H1 (cell line): ENCODE measurements around the gene GALNT9. TPM values are rescaled to one million over a fixed set of nuclear protein-coding genes. Genes with fewer than 3 reads are reported as not detected.

ENCODE experiments used
- CTCF ChIA-PET: fragments of 300-600 bp; sonication (Branson Sonifier 250); formaldehyde crosslinking; loops from one replicate; lab custom pipeline; 2021; ENCODE audit not compliant: partially characterized antibody; lab: Charles Lee
- POLR2A ChIA-PET: fragments of 300-600 bp; sonication (Branson Sonifier 250); formaldehyde crosslinking; loops from one replicate; lab custom pipeline; 2021; ENCODE audit warnings: inconsistent platforms; ENCODE audit not compliant: partially characterized antibody; lab: Charles Lee
- DNase-seq, 2 experiments: peaks; one replicate each; pipeline versions ENCODE4 v3.0.0 to v3.0.0-alpha.2; 2010 to 2022; ENCODE audit warnings: low spot score in 2 of 2, low read depth in 1 of 2, mixed read lengths in 1 of 2
- FAIRE-seq: peaks from 2 replicates; lab custom pipeline; 2011; peaks lifted over from hg19 to GRCh38; lab: Jason Lieb, UNC
- H2AFZ ChIP-seq: 2 replicates; pipeline ENCODE4 v1.8.1; 2012; ENCODE audit warnings: low read length, inconsistent platforms
- H2AK5ac ChIP-seq: 2 replicates; pipeline ENCODE4 v1.6.1; 2013; ENCODE audit warnings: low read depth, low read length
- H2BK120ac ChIP-seq: replicated peaks from 2 replicates; pipeline ENCODE3; 2013; ENCODE audit warnings: low read depth, low read length, inconsistent platforms
- H2BK12ac ChIP-seq: 2 replicates; pipeline ENCODE4 v1.6.1; 2013; ENCODE audit warnings: low read depth, low read length
- H2BK15ac ChIP-seq: 2 replicates; pipeline ENCODE4 v1.6.1; 2013; ENCODE audit warnings: low read length
- H2BK20ac ChIP-seq: 2 replicates; pipeline ENCODE4 v1.6.1; 2013; ENCODE audit warnings: low read length
- H2BK5ac ChIP-seq: 2 replicates; pipeline ENCODE4 v1.6.1; 2013; ENCODE audit warnings: low read depth, low read length
- H3K14ac ChIP-seq: 2 replicates; pipeline ENCODE4 v1.6.1; 2013; ENCODE audit warnings: inconsistent platforms; ENCODE audit not compliant: insufficient read length
- H3K18ac ChIP-seq: 2 replicates; pipeline ENCODE4 v1.6.1; 2013; ENCODE audit warnings: low read length; ENCODE audit errors: extremely low read depth
- H3K23ac ChIP-seq: 2 replicates; pipeline ENCODE4 v1.6.1; 2013; ENCODE audit warnings: inconsistent platforms; ENCODE audit not compliant: insufficient read length
- H3K23me2 ChIP-seq: 2 replicates; pipeline ENCODE4 v1.6.1; 2013; ENCODE audit warnings: low read depth, low read length
- H3K27ac ChIP-seq: 2 replicates; pipeline ENCODE4 v1.6.1; 2011; ENCODE audit warnings: low read depth, low read length, inconsistent platforms
- H3K27me3 ChIP-seq, 4 experiments: replicated peaks in 1 of 4; 1 replicate in 1 of 4; 2 replicates in 3 of 4; pipeline versions ENCODE4 v1.6.1 to v1.8.1; 2011 to 2013; ENCODE audit warnings: low read length in 3 of 4, mild to moderate bottlenecking in 3 of 4, inconsistent platforms in 2 of 4, mixed read lengths in 2 of 4, moderate library complexity in 1 of 4; ENCODE audit not compliant: control insufficient read depth in 3 of 4, insufficient read depth in 3 of 4; ENCODE audit errors: extremely low read depth in 1 of 4
- H3K36me3 ChIP-seq, 4 experiments: 2 replicates each; pipeline versions ENCODE4 v1.6.1 to v1.8.1; 2011 to 2013; ENCODE audit warnings: mild to moderate bottlenecking in 4 of 4, low read length in 3 of 4, moderate library complexity in 2 of 4, control low read depth in 1 of 4, inconsistent platforms in 1 of 4; ENCODE audit not compliant: insufficient read depth in 4 of 4, control insufficient read depth in 2 of 4
- H3K4ac ChIP-seq: replicated peaks from 2 replicates; pipeline ENCODE3; 2013; ENCODE audit warnings: low read length, low read depth, mixed read lengths, inconsistent platforms; ENCODE audit not compliant: insufficient read length
- H3K4me1 ChIP-seq, 4 experiments: replicated peaks in 1 of 4; 1 replicate in 1 of 4; 2 replicates in 3 of 4; pipeline versions ENCODE4 v1.6.1 to v1.8.1; 2011 to 2013; ENCODE audit warnings: low read length in 3 of 4, inconsistent platforms in 2 of 4, mixed read lengths in 1 of 4; ENCODE audit not compliant: insufficient read depth in 4 of 4, control insufficient read depth in 3 of 4
- H3K4me2 ChIP-seq, 2 experiments: 2 replicates each; pipeline versions ENCODE4 v1.6.1 to v1.8.1; 2011 to 2013; ENCODE audit warnings: low read depth in 2 of 2, low read length in 2 of 2, control low read depth in 1 of 2, inconsistent platforms in 1 of 2, mild to moderate bottlenecking in 1 of 2; ENCODE audit not compliant: insufficient read depth in 1 of 2
- H3K4me3 ChIP-seq, 4 experiments: fragments of 200-600, 300-600 bp in 1 of 4; sonication (generic), shearing (Covaris generic), sonication (Bioruptor Twin) in 1 of 4; 2 replicates each; pipeline versions ENCODE4 v1.5.1 to v1.8.1; 2011 to 2016; ENCODE audit warnings: low read length in 4 of 4, low read depth in 3 of 4, control low read depth in 2 of 4, inconsistent platforms in 2 of 4, mild to moderate bottlenecking in 2 of 4, mixed read lengths in 1 of 4, moderate library complexity in 1 of 4; ENCODE audit not compliant: insufficient read depth in 2 of 4; ENCODE audit errors: extremely low read depth in 1 of 4
- H3K56ac ChIP-seq: replicated peaks from 2 replicates; pipeline ENCODE3; 2013; ENCODE audit warnings: low read depth, mild to moderate bottlenecking, mixed read lengths, low read length, inconsistent platforms; ENCODE audit not compliant: insufficient read length
- H3K79me1 ChIP-seq: 2 replicates; pipeline ENCODE4 v1.6.1; 2013; ENCODE audit warnings: low read depth, low read length, control low read depth
- H3K79me2 ChIP-seq, 2 experiments: 2 replicates each; pipeline versions ENCODE4 v1.6.1 to v1.8.1; 2012 to 2013; ENCODE audit warnings: low read length in 2 of 2, mild to moderate bottlenecking in 2 of 2, inconsistent platforms in 1 of 2; ENCODE audit not compliant: insufficient read depth in 2 of 2, control insufficient read depth in 1 of 2
- H3K9ac ChIP-seq, 4 experiments: replicated peaks in 1 of 4; 1 replicate in 1 of 4; 2 replicates in 3 of 4; pipeline versions ENCODE4 v1.6.1 to v1.8.1; 2011 to 2013; ENCODE audit warnings: low read depth in 3 of 4, low read length in 3 of 4, control low read depth in 2 of 4, mild to moderate bottlenecking in 2 of 4, moderate library complexity in 2 of 4, inconsistent platforms in 1 of 4; ENCODE audit errors: extremely low read depth in 1 of 4
- H3K9me3 ChIP-seq, 2 experiments: 2 replicates each; pipeline versions ENCODE4 v1.6.1 to v1.8.1; 2012 to 2013; ENCODE audit warnings: mild to moderate bottlenecking in 2 of 2, moderate library complexity in 2 of 2, control low read depth in 1 of 2, inconsistent platforms in 1 of 2, low read depth in 1 of 2, low read length in 1 of 2, mixed read lengths in 1 of 2; ENCODE audit not compliant: insufficient read depth in 2 of 2
- H4K20me1 ChIP-seq, 2 experiments: replicated peaks in 1 of 2; 2 replicates each; pipeline versions ENCODE3 to v1.8.1; 2011 to 2013; ENCODE audit warnings: inconsistent platforms in 2 of 2, low read length in 2 of 2, mild to moderate bottlenecking in 1 of 2; ENCODE audit not compliant: insufficient read depth in 2 of 2, control insufficient read depth in 1 of 2
- H4K5ac ChIP-seq: 2 replicates; pipeline ENCODE4 v1.6.1; 2013; ENCODE audit warnings: low read length, low read depth, mixed read lengths, inconsistent platforms; ENCODE audit not compliant: insufficient read length
- H4K8ac ChIP-seq: 2 replicates; pipeline ENCODE4 v1.8.0; 2013; ENCODE audit warnings: mild to moderate bottlenecking, moderate library complexity, low read length, inconsistent platforms; ENCODE audit not compliant: insufficient read depth; ENCODE audit errors: extremely low read depth
- H4K91ac ChIP-seq: replicated peaks from 2 replicates; pipeline ENCODE3; 2013; ENCODE audit warnings: low read length, mixed read lengths, inconsistent platforms; ENCODE audit not compliant: insufficient read length
- ASH2L ChIP-seq: fragments of 200-600, 300-600 bp; sonication (generic); IDR thresholded peaks from one replicate; pipeline ENCODE4 v1.7.1; 2017; ENCODE audit warnings: low read length
- BCL11A ChIP-seq, 2 experiments: IDR thresholded peaks; one replicate each; pipeline ENCODE4 v1.6.1; 2011; ENCODE audit warnings: low read depth in 2 of 2, low read length in 2 of 2, mild to moderate bottlenecking in 2 of 2
- CTBP2 ChIP-seq: IDR thresholded peaks from 2 replicates; pipeline ENCODE4 v1.7.0; 2011; ENCODE audit warnings: borderline replicate concordance, mild to moderate bottlenecking, moderate library complexity, mixed read lengths, low read length; ENCODE audit not compliant: insufficient read depth, insufficient read length
- EZH2 ChIP-seq: fragments of 200-600 bp; sonication (generic); IDR thresholded peaks from 2 replicates; pipeline ENCODE4 v1.7.1; 2012; ENCODE audit warnings: low read depth, mild to moderate bottlenecking, moderate library complexity, low read length, inconsistent platforms; ENCODE audit not compliant: severe bottlenecking
- HDAC6 ChIP-seq: IDR thresholded peaks from one replicate; pipeline ENCODE4 v1.7.1; 2012; ENCODE audit warnings: low read depth, mild to moderate bottlenecking, inconsistent platforms, low read length, moderate library complexity
- KDM4A ChIP-seq: IDR thresholded peaks from one replicate; pipeline ENCODE4 v1.7.1; 2012; ENCODE audit warnings: low read depth, mild to moderate bottlenecking, moderate library complexity, low read length, inconsistent platforms; ENCODE audit not compliant: severe bottlenecking
- NRF1 ChIP-seq: IDR thresholded peaks from 2 replicates; pipeline ENCODE4 v1.6.1; 2011; ENCODE audit warnings: mild to moderate bottlenecking, low read depth, low read length, improper control_type of control experiment
- POLR2AphosphoS5 ChIP-seq: IDR thresholded peaks from 2 replicates; pipeline ENCODE4 v1.6.1; 2011; ENCODE audit warnings: low read depth, low read length
- POU5F1 ChIP-seq: IDR thresholded peaks from 2 replicates; pipeline ENCODE4 v1.6.1; 2011; ENCODE audit warnings: low read depth, mild to moderate bottlenecking, low read length, moderate library complexity
- SP1 ChIP-seq: IDR thresholded peaks from 2 replicates; pipeline ENCODE4 v1.6.1; 2011; ENCODE audit warnings: low read depth, low read length
- SP2 ChIP-seq: IDR thresholded peaks from 2 replicates; pipeline ENCODE4 v1.6.1; 2012; ENCODE audit warnings: mild to moderate bottlenecking, low read length, inconsistent platforms
- TAF1 ChIP-seq: IDR thresholded peaks from 2 replicates; pipeline ENCODE4 v1.6.1; 2011; ENCODE audit warnings: mild to moderate bottlenecking, low read depth, low read length
- TAF7 ChIP-seq: optimal IDR thresholded peaks from 2 replicates; pipeline ENCODE3; 2011; ENCODE audit warnings: low read depth, mild to moderate bottlenecking, inconsistent platforms, low read length, moderate library complexity, borderline replicate concordance
- TEAD4 ChIP-seq: IDR thresholded peaks from 2 replicates; pipeline ENCODE4 v1.6.1; 2012; ENCODE audit warnings: low read depth, low read length, inconsistent platforms, mixed read lengths
- WGBS, 2 experiments: shearing (Covaris generic) in 1 of 2; methylation state at CpG; one replicate each; pipeline versions ENCODE4 v1.1.6 to v1.1.7; 2013 to 2015; ENCODE audit warnings: low lambda C conversion rate in 2 of 2, mixed read lengths in 2 of 2, inconsistent platforms in 1 of 2, low coverage in 1 of 2, missing lambda C conversion rate in 1 of 2; ENCODE audit not compliant: insufficient replicate concordance in 2 of 2, insufficient coverage in 1 of 2, insufficient read length in 1 of 2; ENCODE audit errors: extremely low coverage in 1 of 2, missing lambda C conversion rate in 1 of 2; 5-methylcytosine and 5-hydroxymethylcytosine counted together
- polyA plus RNA-seq, 7 experiments: library from polyadenylated mRNA; depleted of rRNA in 3 of 7; stranded (reverse) in 5 of 7; unstranded in 2 of 7; fragments of >200 nt in 5 of 7; fragments of 200-250 nt in 2 of 7; gene quantifications; 1 replicate in 5 of 7; 2 replicates in 1 of 7; 4 replicates in 1 of 7; pipeline versions ENCODE4 v1.2.1 to v1.2.3, GENCODE V29; 2011 to 2013; ENCODE audit warnings: missing spikeins in 2 of 7, mixed read lengths in 2 of 7
- total RNA-seq: library from RNA; stranded (reverse); fragmentation: NEBNext Ultra II Directional; extraction: Animal tissue kit (Norgen Biotek cat#: 25700); gene quantifications from 2 replicates; pipeline ENCODE4 v1.2.1, GENCODE V29; 2021

The GALNT9 gene
- total and polyA plus RNA-seq, 2 of the 8 experiments (the other 6 are each of a cell fraction or from before 2014, with no cell fraction given), result 2.0 to 3.6 TPM

DNA sequence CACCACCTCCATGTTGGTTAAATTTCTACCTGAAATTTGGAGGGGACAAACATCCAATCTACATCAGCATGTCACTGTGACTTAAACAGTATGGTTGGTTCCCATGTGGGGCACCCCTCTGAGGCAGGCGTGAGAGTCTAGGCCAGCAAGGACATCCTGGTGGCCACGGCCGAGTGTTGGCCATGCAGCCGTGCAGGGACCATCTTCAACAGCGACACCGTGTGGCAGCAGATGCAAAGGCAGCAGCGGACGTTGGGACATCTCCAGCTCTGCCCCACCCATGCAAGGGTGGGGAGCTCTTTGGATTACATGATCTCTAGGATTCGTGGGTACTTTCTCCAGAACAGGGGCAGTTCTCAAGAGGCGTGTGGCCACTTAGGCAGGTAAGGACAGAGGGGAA, 135.3 kb downstream of the GALNT9 start:
- Histone ChIP-seq H4K5ac (no peak overlapping the region), H3K9ac (no peak overlapping the region), H3K4me2 (no peak overlapping the region), H3K9me3 (peaks cover 11 to 15% of the 10 kb centered on the region in 2 experiments), H2BK15ac (no peak overlapping the region), H3K14ac (no peak overlapping the region), H3K79me1 (no peaks in the 10 kb centered on the region), H4K91ac (no peak overlapping the region), H3K27ac (no peak overlapping the region), H4K20me1 (no peaks in the 10 kb centered on the region), H3K27me3 (peaks cover 2 to 49% (median 24%) of the 10 kb centered on the region in 4 experiments), H2AFZ (no peak overlapping the region), H3K79me2 (no peaks in the 10 kb centered on the region), H3K36me3 (no peaks in the 10 kb centered on the region), H4K8ac (no peak overlapping the region), H3K23me2 (peaks cover 7% of the 10 kb centered on the region; the same call in 1 of the 2 replicates), H2BK5ac (no peak overlapping the region), H3K4me3 (no peak overlapping the region), H3K18ac (no peak overlapping the region), H2AK5ac (no peak overlapping the region), H2BK20ac (no peak overlapping the region), H3K23ac (no peak overlapping the region), H3K4me1 (peaks cover 0 to 10% (median 7%) of the 10 kb centered on the region in 4 experiments; a peak in 5 of 7 replicates), H3K56ac (no peak overlapping the region), H2BK12ac (no peak overlapping the region), H3K4ac (no peak overlapping the region), H2BK120ac (no peak overlapping the region)
- POLR2A ChIA-PET, result interaction anchor here (1.5 kb wide), 1 partner anchor 15 kb away, joined by 3 read pairs; no protein-coding TSS in a partner anchor
- DNase-seq (peak in 1 of 2 experiments; percentile 82), FAIRE-seq (peak; percentile 7)
- CTCF ChIA-PET, result interaction anchor here (0.7 to 2.5 kb wide), 25 partner anchors 10 to 445 kb away, joined by 3 to 23 read pairs (median 4); no protein-coding TSS in a partner anchor
- 49% methylated on average over 10 of the region's 10 CpGs; no CpG with 5 or more reads in 1 of the 2 experiments for WGBS, 2 experiments
- TF ChIP-seq SP2 (no peak), POU5F1 (no peak), HDAC6 (no peak), TAF7 (no peak), KDM4A (no peak), EZH2 (no peak), ASH2L (no peak), TEAD4 (no peak), SP1 (0 out of 2 replicates have a peak, but pooled peaks have one; percentile 35), BCL11A (IDR thresholded peaks at IDR 0.05; ENCODE audit: low read depth in 2 of 2, low read length in 2 of 2) (no peak), TAF1 (no peak), NRF1 (no peak), CTBP2 (no peak), POLR2AphosphoS5 (no peak)
